Heart left ventricle (tissue), 16 donors: ENCODE data around the gene TRAPPC2. TPM values are rescaled to one million over a fixed set of nuclear protein-coding genes. Genes with fewer than 3 reads are reported as not detected.

Source experiments
- ATAC-seq, 4 donors: fragments of 200-7000 bp; cut with Tn5 transposase; one replicate each; pipeline ENCODE4 v1.9.1; 2020 to 2022; ENCODE audit warnings: moderate library complexity in 4 of 4, mild to moderate bottlenecking in 3 of 4, moderate number of reproducible peaks in 1 of 4
- DNase-seq, 5 donors: peaks; one replicate each; pipeline ENCODE4 v3.0.0-alpha.2; 2020
- H3K27ac ChIP-seq, 12 donors: fragments of 200-600 bp; sonication (generic) in 4 of 12; one replicate each; pipeline versions ENCODE4 v1.5.0 to v1.8.0; 2016 to 2022; ENCODE audit warnings: mild to moderate bottlenecking in 2 of 12
- H3K27me3 ChIP-seq, 9 donors: fragments of 200-600 bp; sonication (generic) in 2 of 9; one replicate each; pipeline versions ENCODE4 v1.5.1 to v1.8.0; 2016 to 2022; ENCODE audit warnings: mild to moderate bottlenecking in 3 of 9
- H3K36me3 ChIP-seq, 9 donors: fragments of 200-600 bp; sonication (generic) in 2 of 9; one replicate each; pipeline versions ENCODE4 v1.5.0 to v1.8.0; 2018 to 2022; ENCODE audit warnings: mild to moderate bottlenecking in 2 of 9
- H3K4me1 ChIP-seq, 12 donors: fragments of 200-600 bp; sonication (generic) in 4 of 12; one replicate each; pipeline versions ENCODE4 v1.5.0 to v1.8.0; 2016 to 2022; ENCODE audit warnings: mild to moderate bottlenecking in 3 of 12
- H3K4me3 ChIP-seq, 12 donors: fragments of 200-600 bp; sonication (generic) in 4 of 12; one replicate each; pipeline versions ENCODE4 v1.5.0 to v1.8.0; 2017 to 2022; ENCODE audit warnings: mild to moderate bottlenecking in 9 of 12, moderate library complexity in 4 of 12
- H3K9me3 ChIP-seq, 12 donors: fragments of 200-600 bp; sonication (generic) in 4 of 12; one replicate each; pipeline versions ENCODE4 v1.5.0 to v1.8.0; 2016 to 2022; ENCODE audit warnings: mild to moderate bottlenecking in 1 of 12
- POLR2A ChIP-seq, 2 donors: fragments of 450-650 bp; IDR thresholded peaks; one replicate each; pipeline ENCODE4 v1.6.1; 2017; ENCODE audit warnings: antibody characterized with exemption in 2 of 2, mild to moderate bottlenecking in 2 of 2, moderate library complexity in 2 of 2
- WGBS, 4 donors: extraction: QIAGEN DNeasy Blood & Tissue Kit in 2 of 4; methylation state at CpG; one replicate each; pipeline versions ENCODE4 v1.1.5 to v1.1.7; 2013 to 2018; 5-methylcytosine and 5-hydroxymethylcytosine counted together
- intact Hi-C, 10 donors: fragments of 100-400 bp; cut with DNase I; formaldehyde crosslinking; loops; one replicate each; pipeline versions ENCODE4 v1.11.1 to v1.14.2; 2022
- long read RNA-seq, 3 donors: library from polyadenylated mRNA; unstranded; transcript quantifications; one replicate each; pipeline ENCODE4 v2.0.0, GENCODE V29; 2020 to 2021
- polyA plus RNA-seq, 2 donors: library from polyadenylated mRNA; stranded (reverse); fragments of 200-250 nt; gene quantifications; one replicate each; pipeline ENCODE4 v1.2.3, GENCODE V29; 2013
- total RNA-seq, 9 donors: library from RNA; depleted of rRNA in 2 of 9; stranded (reverse); fragments of >200 nt in 2 of 9; fragmentation: NEBNext Ultra II Directional in 3 of 9; extraction: Animal tissue kit (Norgen Biotek cat#: 25700) in 3 of 9; gene quantifications; one replicate each; pipeline versions ENCODE4 v1.1.0 to v1.2.4, GENCODE V29; 2016 to 2023
- TF ChIP-seq, protein P1 (sequence below), 12 donors: fragments of 200-600 bp; sonication (generic) in 4 of 12; IDR thresholded peaks; one replicate each; pipeline versions ENCODE4 v1.5.0 to v1.8.0; 2018 to 2022; ENCODE audit warnings: antibody characterized with exemption in 12 of 12, mild to moderate bottlenecking in 5 of 12
- donor health status: ischemic (EF 13 %, LVEDD 7.1; RV severe dilation, severe dysfunction).
- donor health status: healthy with polysubstance abuse.
- donor health status: DM: no; HTN: yes; CAD: no.
- donor health status: DM: no; HTN: no; CAD: no.
- donor health status: ischemic (EF 25% LVEDD 6.9; RV normal size, moderate dysfunction).
- donor health status: ischemic (EF 25% LVEDD 5.7; RV mildly dilated, moderate dysfunction).
- donor health status: healthy.
- donor health status: DM: yes; HTN: yes; CAD: no.
- donor health status: ischemic (EF 35%, LVEDD 5.7; RV mildly dilated, moderate dysfunction).
- donor health status: nonischemic (EF 11% LVEDD 7.7; RV severe dilation, severe dysfunction).
- donor health status: DM: yes; HTN: yes; CAD: no.
- donor health status: PGD.
- donor health status: ischemic (EF 29% LVEDD 5.4; RV normal size, mild dysfunction).
- donor health status: nonischemic (EF 23%, LVEDD 6.1; RV moderate dilation, normal function).

Gene TRAPPC2
- total RNA-seq (10 to 100 TPM in 1 of 9 donors, 1 to 10 TPM in 8; 4.4 to 11.1 (median 5.3) TPM), polyA plus RNA-seq (1 to 10 TPM; 3.5 to 4.6 TPM)
- long read RNA-seq, donor 1, transcript TRAPPC2-201 (5 exons, 2,716 nt): major isoform, 6 of 8 reads
- long read RNA-seq, donor 1, partial matches to known transcripts: 0 of 8 reads
- long read RNA-seq, donor 1, other reads (novel, unspliced or antisense): 1 of 8 reads
- long read RNA-seq, donor 2, transcript TRAPPC2-201 (5 exons, 2,716 nt): major isoform, 13 of 18 reads
- long read RNA-seq, donor 2, partial matches to known transcripts: 0 of 18 reads
- long read RNA-seq, donor 2, other reads (novel, unspliced or antisense): 5 of 18 reads
- long read RNA-seq, donor 3, transcript TRAPPC2-201 (5 exons, 2,716 nt): major isoform, 5 of 8 reads
- long read RNA-seq, donor 3, partial matches to known transcripts: 1 of 8 reads
- long read RNA-seq, donor 3, other reads (novel, unspliced or antisense): 0 of 8 reads

DNA sequence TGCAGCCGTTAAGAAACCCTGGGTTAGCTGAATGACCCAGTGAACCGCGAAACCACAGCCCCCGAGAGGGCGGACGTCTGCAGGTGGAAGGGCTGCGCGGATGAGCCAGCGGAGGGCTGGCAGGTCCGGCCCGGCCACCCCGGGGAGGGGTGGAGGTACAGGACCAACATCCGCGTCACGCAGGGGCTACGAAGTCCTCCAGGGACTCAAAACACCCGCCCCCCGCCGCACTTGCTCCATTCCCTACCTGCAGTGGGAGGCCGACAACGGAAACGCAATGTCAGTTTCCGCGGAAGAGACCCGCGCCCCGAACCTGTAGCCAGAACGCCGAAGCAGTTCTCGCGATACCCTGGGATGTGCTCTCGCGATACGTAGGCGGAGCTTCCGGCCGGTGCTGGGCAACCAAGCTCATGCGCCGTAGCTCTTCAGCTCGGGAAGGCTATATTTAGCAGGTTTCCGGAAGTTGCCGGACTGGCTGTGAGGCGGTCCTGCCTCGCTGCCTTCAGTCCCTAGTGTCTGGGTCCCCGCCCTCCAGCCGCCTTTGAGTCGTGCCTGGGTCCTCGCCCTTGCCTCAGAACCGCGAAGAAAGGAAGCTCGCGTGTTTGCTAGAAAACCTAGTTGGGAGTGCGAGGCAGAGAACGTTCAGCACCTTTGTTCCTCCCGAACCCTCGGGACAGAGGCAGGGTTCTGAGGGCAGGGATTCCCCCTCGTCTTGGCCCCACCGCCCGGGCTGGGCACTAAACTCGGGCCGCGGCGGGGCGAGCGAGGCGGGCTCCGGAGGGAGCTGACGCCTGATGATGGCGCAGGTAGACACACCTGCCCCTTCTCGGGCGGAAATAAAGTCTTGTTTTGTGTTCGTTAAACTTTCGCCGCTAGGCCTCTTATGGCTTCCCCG, at the start of gene TRAPPC2, which contains the start of gene OFD1:
Gene TRAPPC2 (minus strand): TSS at position 343 of the 895 bp plus-strand sequence. CDS start 14,657 bp downstream, outside the sequence.
Gene OFD1 (plus strand): TSS at position 471 of the 895 bp plus-strand sequence. CDS start 324 bp downstream, at position 795.
- DNase-seq (peak; percentile 89 to 94 (median 91)), ATAC-seq (peak; percentile 99 to 100 (median 100))
- H3K27me3 ChIP-seq: peaks cover 0 to 22% (median 0%) of the 10 kb centered on the region in 9 donors
- H3K9me3 ChIP-seq: no peaks in the 10 kb centered on the region
- intact Hi-C loops: loop anchor here in 5 of 10 donors (1.0 to 10.0 kb wide), 5 partner anchors 37 to 81 kb away; partner anchors contain the start of genes RAB9A (in 3 of the 5) and TCEANC (in 2 of the 5)
- TF ChIP-seq, protein P1, sequence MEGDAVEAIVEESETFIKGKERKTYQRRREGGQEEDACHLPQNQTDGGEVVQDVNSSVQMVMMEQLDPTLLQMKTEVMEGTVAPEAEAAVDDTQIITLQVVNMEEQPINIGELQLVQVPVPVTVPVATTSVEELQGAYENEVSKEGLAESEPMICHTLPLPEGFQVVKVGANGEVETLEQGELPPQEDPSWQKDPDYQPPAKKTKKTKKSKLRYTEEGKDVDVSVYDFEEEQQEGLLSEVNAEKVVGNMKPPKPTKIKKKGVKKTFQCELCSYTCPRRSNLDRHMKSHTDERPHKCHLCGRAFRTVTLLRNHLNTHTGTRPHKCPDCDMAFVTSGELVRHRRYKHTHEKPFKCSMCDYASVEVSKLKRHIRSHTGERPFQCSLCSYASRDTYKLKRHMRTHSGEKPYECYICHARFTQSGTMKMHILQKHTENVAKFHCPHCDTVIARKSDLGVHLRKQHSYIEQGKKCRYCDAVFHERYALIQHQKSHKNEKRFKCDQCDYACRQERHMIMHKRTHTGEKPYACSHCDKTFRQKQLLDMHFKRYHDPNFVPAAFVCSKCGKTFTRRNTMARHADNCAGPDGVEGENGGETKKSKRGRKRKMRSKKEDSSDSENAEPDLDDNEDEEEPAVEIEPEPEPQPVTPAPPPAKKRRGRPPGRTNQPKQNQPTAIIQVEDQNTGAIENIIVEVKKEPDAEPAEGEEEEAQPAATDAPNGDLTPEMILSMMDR (IDR thresholded peaks at IDR 0.05): no peak
- peak in 1 of 2 donors; percentile 90 for TF ChIP-seq POLR2A (IDR thresholded peaks at IDR 0.05)
- peak within 1 kb of the TSS; percentile 47 to 91 (median 80) for H3K4me3 ChIP-seq
- peaks cover 0 to 32% (median 5%) of the 10 kb centered on the region in 9 donors for H3K36me3 ChIP-seq
- WGBS, 4 donors: 1 to 7% (median 2%) methylated on average over 40 to 75 of the region's 75 CpGs
- peaks cover 0 to 38% (median 7%) of the 10 kb centered on the region in 12 donors for H3K4me1 ChIP-seq
- peak within 1 kb of the TSS in 11 of 12 donors; percentile 74 to 94 (median 87) for H3K27ac ChIP-seq

- 51 to 65% (median 52%) methylated on average over 7 of the region's 7 CpGs for WGBS, 4 donors
- no peak for TF ChIP-seq POLR2A (IDR thresholded peaks at IDR 0.05)
- TF ChIP-seq, protein P1 (IDR thresholded peaks at IDR 0.05): no peak
- ATAC-seq: no peak
Measured at GRCh38 chrX:13780868-13781427, 46.5 kb upstream of the TRAPPC2 start.

DNA sequence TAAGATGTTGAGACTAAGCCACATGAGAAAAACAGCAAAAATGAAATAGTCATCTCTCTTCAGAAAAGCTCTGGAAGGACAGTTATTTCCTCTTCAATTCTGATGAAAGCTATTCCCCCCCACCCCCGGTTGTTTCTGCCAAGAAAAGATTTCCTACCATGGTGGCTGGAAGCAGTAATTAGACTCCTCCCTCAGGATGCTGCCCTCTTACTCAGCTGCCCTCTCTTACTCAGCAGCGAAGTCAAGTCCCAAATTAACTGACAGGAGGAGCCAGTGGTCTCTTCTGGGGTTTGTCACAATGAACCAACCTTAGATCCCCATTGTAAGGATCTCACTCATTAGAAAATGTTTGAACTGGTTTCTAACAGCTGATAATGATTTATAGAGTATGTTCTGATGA, 44.5 kb upstream of the TRAPPC2 start:
- WGBS, 4 donors: 13 to 40% (median 25%) methylated on average over 2 of the region's 2 CpGs
- no peaks in the 10 kb centered on the region for H3K9me3 ChIP-seq
- peak in 2 of 4 donors; percentile 39 to 45 for ATAC-seq
- H3K36me3 ChIP-seq: peaks cover 0 to 27% (median 19%) of the 10 kb centered on the region in 9 donors
- no peak for DNase-seq
- H3K27ac ChIP-seq: no peak overlapping the region
- peaks cover 0 to 14% (median 0%) of the 10 kb centered on the region in 9 donors for H3K27me3 ChIP-seq
- TF ChIP-seq, protein P1 (IDR thresholded peaks at IDR 0.05): no peak
- no peak for TF ChIP-seq POLR2A (IDR thresholded peaks at IDR 0.05)
- intact Hi-C loops: loop anchor here in 1 of 10 donors (10.0 kb wide), 1 partner anchor 246 kb away; the partner anchor contains the start of gene GEMIN8
- H3K4me3 ChIP-seq: no peak overlapping the region
- no peaks in the 10 kb centered on the region for H3K4me1 ChIP-seq

More at GRCh38 chrX:13780868-13781427, 46.5 kb upstream of the TRAPPC2 start:
- intact Hi-C loops: no loop called here
- DNase-seq: no peak
- H3K9me3 ChIP-seq: no peaks in the 10 kb centered on the region
- H3K36me3 ChIP-seq: peaks cover 0 to 6% (median under 1%) of the 10 kb centered on the region in 9 donors
- H3K4me3 ChIP-seq: no peak overlapping the region
- no peaks in the 10 kb centered on the region for H3K4me1 ChIP-seq
- no peak overlapping the region for H3K27ac ChIP-seq
- H3K27me3 ChIP-seq: peaks cover 0 to 12% (median 0%) of the 10 kb centered on the region in 9 donors
